DND-41 (cell line): ENCODE results near the gene SNX32.

ENCODE experiments used
- ATAC-seq: fragments of 200-7000 bp; cut with Tn5 transposase; 3 replicates; pipeline ENCODE4 v1.9.1; 2021; ENCODE audit warnings: low read depth; ENCODE audit not compliant: insufficient read depth
- DNase-seq: peaks from one replicate; pipeline ENCODE4 v3.0.0-alpha.2; 2020
- H2AFZ ChIP-seq: 2 replicates; pipeline ENCODE4 v1.6.0; 2012; ENCODE audit warnings: low read depth, low read length
- H3K27ac ChIP-seq: 2 replicates; pipeline ENCODE4 v1.5.1; 2012; ENCODE audit warnings: low read length, inconsistent platforms
- H3K27me3 ChIP-seq: fragments of 200-600 bp; sonication (generic); 2 replicates; pipeline ENCODE4 v1.6.0; 2012; ENCODE audit warnings: low read length, mild to moderate bottlenecking, inconsistent platforms; ENCODE audit not compliant: insufficient read depth, poor library complexity
- H3K36me3 ChIP-seq: 2 replicates; pipeline ENCODE4 v1.5.1; 2012; ENCODE audit warnings: low read length, inconsistent platforms; ENCODE audit not compliant: insufficient read depth
- H3K4me1 ChIP-seq: 2 replicates; pipeline ENCODE4 v1.5.1; 2012; ENCODE audit warnings: mild to moderate bottlenecking, low read length; ENCODE audit not compliant: insufficient read depth
- H3K4me2 ChIP-seq: 2 replicates; pipeline ENCODE4 v1.6.0; 2012; ENCODE audit warnings: mild to moderate bottlenecking, moderate library complexity, low read length, inconsistent platforms; ENCODE audit not compliant: insufficient read depth
- H3K4me3 ChIP-seq, 2 experiments: fragments of 200-600 bp in 1 of 2; shearing (Covaris generic) in 1 of 2; 2 replicates each; pipeline ENCODE4 v1.5.1; 2012 to 2016; ENCODE audit warnings: inconsistent platforms in 2 of 2, low read length in 2 of 2, mild to moderate bottlenecking in 2 of 2, low read depth in 1 of 2, moderate library complexity in 1 of 2
- H3K79me2 ChIP-seq: 2 replicates; pipeline ENCODE4 v1.6.0; 2012; ENCODE audit warnings: low read length, inconsistent platforms; ENCODE audit not compliant: insufficient read depth
- H3K9ac ChIP-seq: 2 replicates; pipeline ENCODE4 v1.6.0; 2012; ENCODE audit warnings: low read depth, mild to moderate bottlenecking, inconsistent platforms, low read length, moderate library complexity
- H3K9me3 ChIP-seq: 2 replicates; pipeline ENCODE4 v1.5.1; 2012; ENCODE audit warnings: low read length, moderate library complexity, mild to moderate bottlenecking, inconsistent platforms; ENCODE audit not compliant: insufficient read depth, severe bottlenecking
- H4K20me1 ChIP-seq: 2 replicates; pipeline ENCODE4 v1.6.0; 2012; ENCODE audit warnings: low read length; ENCODE audit not compliant: insufficient read depth
- EZH2 ChIP-seq: IDR thresholded peaks from 3 replicates; pipeline ENCODE4 v1.6.1; 2012; ENCODE audit warnings: borderline replicate concordance, low read depth, mild to moderate bottlenecking, moderate library complexity, low read length, inconsistent platforms; ENCODE audit not compliant: severe bottlenecking
- TF ChIP-seq, protein P1 (sequence below): IDR thresholded peaks from 2 replicates; pipeline ENCODE4 v1.5.1; 2012; ENCODE audit warnings: borderline replicate concordance, low read length, moderate library complexity, mild to moderate bottlenecking; ENCODE audit not compliant: poor library complexity, severe bottlenecking; ENCODE audit errors: extremely low read depth

SNX32 gene

DNA sequence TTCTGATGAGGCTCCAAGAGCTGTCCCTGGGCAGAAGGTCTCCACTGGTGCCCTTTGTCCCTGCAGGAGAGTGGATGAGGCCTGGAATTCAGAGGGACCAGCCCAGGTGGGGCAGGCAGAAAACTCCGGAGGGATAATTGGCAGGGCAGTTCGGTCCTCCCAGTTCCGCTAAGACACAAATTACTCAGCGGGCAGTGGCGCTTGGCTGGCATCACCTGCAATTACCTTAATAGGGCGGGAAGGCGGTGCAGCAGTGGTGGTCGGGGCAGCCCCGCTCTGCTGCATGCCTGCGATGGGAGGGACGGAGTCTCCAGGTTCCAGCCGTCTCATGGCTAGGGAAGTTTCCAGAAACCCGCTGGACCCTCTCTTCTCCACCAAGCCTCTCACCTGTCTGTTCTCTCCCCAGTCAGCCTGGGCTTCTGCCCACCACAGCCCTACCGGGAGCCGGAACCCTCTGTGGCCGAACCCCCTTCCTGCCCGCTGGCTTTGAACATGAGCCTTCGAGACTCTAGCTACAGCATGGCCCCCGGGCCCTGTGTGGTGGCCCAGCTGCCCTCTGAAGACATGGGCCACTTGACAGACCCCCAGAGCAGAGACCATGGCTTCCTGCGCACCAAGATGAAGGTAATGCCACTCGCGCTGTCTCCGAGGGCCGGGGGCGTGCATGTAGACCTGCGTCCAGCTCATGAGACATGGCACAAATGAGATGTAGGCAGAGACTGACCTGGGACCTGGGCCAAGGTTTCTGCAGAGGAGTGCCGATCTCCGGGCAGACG is 40.0 kb upstream of the SNX32 start:
- Histone ChIP-seq H3K27me3 (peaks cover 7% of the 10 kb centered on the region), H4K20me1 (peaks cover 9% of the 10 kb centered on the region; the same call in 1 of the 2 replicates), H3K27ac (no peak overlapping the region), H2AFZ (no peak overlapping the region), H3K9me3 (no peaks in the 10 kb centered on the region), H3K4me3 (no peak overlapping the region), H3K79me2 (no peaks in the 10 kb centered on the region), H3K4me1 (peaks cover 7% of the 10 kb centered on the region), H3K36me3 (no peaks in the 10 kb centered on the region), H3K4me2 (no peak overlapping the region), H3K9ac (no peak overlapping the region)
- TF ChIP-seq, protein P1, sequence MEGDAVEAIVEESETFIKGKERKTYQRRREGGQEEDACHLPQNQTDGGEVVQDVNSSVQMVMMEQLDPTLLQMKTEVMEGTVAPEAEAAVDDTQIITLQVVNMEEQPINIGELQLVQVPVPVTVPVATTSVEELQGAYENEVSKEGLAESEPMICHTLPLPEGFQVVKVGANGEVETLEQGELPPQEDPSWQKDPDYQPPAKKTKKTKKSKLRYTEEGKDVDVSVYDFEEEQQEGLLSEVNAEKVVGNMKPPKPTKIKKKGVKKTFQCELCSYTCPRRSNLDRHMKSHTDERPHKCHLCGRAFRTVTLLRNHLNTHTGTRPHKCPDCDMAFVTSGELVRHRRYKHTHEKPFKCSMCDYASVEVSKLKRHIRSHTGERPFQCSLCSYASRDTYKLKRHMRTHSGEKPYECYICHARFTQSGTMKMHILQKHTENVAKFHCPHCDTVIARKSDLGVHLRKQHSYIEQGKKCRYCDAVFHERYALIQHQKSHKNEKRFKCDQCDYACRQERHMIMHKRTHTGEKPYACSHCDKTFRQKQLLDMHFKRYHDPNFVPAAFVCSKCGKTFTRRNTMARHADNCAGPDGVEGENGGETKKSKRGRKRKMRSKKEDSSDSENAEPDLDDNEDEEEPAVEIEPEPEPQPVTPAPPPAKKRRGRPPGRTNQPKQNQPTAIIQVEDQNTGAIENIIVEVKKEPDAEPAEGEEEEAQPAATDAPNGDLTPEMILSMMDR, result no peak
- TF ChIP-seq EZH2, result no peak
- no peak for ATAC-seq
- DNase-seq, result no peak

DNA sequence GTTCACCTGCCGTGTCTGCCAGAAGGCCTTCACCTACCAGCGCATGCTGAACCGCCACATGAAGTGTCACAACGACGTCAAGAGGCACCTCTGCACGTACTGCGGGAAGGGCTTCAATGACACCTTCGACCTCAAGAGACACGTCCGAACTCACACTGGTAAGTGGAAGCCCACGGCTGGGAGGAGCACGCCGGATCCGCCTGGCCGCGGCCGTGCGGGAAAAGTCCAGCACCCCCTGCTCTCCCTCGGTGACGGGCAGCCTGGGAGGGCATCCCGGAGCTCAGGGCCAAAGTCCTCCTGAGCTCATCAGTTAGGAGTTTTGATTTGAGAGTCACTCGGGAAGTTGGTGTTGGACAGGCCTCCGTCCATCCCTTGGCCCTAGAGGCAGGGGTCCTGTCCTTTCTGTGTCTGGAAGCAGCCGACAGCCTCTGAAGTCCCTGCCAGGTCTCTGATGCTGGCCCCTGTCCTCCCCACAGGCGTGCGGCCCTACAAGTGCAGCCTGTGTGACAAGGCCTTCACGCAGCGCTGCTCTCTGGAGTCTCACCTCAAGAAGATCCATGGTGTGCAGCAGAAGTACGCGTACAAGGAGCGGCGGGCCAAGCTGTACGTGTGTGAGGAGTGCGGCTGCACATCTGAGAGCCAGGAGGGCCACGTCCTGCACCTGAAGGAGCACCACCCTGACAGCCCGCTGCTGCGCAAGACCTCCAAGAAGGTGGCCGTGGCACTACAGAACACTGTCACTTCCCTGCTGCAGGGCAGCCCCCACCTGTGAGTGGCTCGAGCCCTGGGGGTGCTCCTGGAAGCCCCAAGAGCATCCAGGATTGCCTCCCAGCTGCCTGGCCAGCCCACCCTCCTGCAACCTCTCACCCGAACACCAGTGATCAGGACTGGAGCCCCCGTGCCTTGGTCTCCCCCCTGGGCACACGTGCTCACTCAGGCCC is 38.9 kb upstream of the SNX32 start:
- no peak for DNase-seq
- no peaks in the 10 kb centered on the region for H3K36me3 ChIP-seq
- no peak overlapping the region for H3K27ac ChIP-seq
- H3K27me3 ChIP-seq, result peaks cover 7% of the 10 kb centered on the region
- no peaks in the 10 kb centered on the region for H3K9me3 ChIP-seq
- H3K4me2 ChIP-seq, result no peak overlapping the region
- H3K4me1 ChIP-seq, result peaks cover 7% of the 10 kb centered on the region
- H3K79me2 ChIP-seq, result no peaks in the 10 kb centered on the region
- no peak overlapping the region for H3K9ac ChIP-seq
- TF ChIP-seq, protein P1, result no peak
- TF ChIP-seq EZH2, result no peak
- no peak overlapping the region for H2AFZ ChIP-seq
- H4K20me1 ChIP-seq, result peaks cover 9% of the 10 kb centered on the region; the same call in 1 of the 2 replicates
- ATAC-seq, result no peak
- no peak overlapping the region for H3K4me3 ChIP-seq

DNA sequence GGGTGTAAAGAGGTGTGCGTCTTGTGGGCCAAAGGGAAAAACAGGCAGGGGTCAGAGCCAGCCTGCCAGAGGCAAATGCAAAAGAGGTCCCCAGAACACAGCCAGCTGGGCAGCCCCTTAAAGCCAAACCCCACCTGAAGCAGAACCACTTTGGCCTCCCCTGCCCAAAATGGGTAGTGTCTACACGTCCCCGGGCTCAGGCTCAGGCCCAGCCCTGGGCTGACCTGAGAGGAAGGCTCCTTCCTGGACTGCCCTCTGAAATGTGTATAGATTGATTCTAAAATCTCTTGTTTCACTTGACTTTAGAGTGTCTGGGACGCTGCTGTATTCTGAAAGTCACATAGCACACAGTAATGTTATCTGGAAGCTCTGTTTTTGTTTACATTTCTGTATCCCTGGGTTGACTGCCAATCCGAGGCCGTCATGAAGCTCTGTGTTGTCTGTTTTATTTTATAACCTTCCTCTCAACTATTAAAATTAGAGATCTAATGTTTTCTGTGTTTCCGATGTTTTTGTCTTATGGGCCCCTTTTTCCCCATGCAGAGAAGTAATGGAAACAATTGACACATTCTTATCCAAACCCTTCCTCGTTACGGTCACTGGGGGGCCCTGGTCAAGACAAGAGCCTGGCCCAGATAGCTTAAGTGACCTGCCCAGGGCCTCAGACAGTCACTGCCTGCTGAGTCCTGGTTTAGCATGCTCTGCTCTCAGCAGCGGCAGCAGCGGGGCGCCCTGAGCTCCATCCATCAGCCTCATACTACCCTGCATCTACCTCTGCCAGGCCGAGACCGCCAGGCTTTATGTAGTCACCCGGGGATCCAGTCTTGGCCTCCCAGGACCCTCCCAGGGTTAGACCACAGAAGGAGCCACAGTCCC is 36.8 kb upstream of the SNX32 start:
- H3K4me1 ChIP-seq, result peaks cover 7% of the 10 kb centered on the region
- H3K9me3 ChIP-seq, result no peaks in the 10 kb centered on the region
- H2AFZ ChIP-seq, result no peak overlapping the region
- no peaks in the 10 kb centered on the region for H3K79me2 ChIP-seq
- no peak overlapping the region for H3K9ac ChIP-seq
- no peak for TF ChIP-seq EZH2
- TF ChIP-seq, protein P1, result no peak
- H3K27ac ChIP-seq, result no peak overlapping the region
- no peaks in the 10 kb centered on the region for H3K36me3 ChIP-seq
- DNase-seq (no peak), ATAC-seq (no peak)
- peaks cover 9% of the 10 kb centered on the region; the same call in 1 of the 2 replicates for H4K20me1 ChIP-seq
- H3K4me3 ChIP-seq, result no peak overlapping the region
- H3K27me3 ChIP-seq, result peaks cover 9% of the 10 kb centered on the region
- H3K4me2 ChIP-seq, result no peak overlapping the region
